GM06990 (cell line): ENCODE results near the gene HYAL3.

Source experiments
- DNase-seq: peaks from one replicate; pipeline ENCODE4 v3.0.0-alpha.2; 2011; ENCODE audit not compliant: insufficient read length; ENCODE audit errors: extremely low read depth
- H3K27me3 ChIP-seq: replicated peaks from 2 replicates; pipeline ENCODE4 v1.6.0; 2011; ENCODE audit warnings: low read length; ENCODE audit not compliant: control insufficient read depth, insufficient read depth
- H3K36me3 ChIP-seq: 2 replicates; pipeline ENCODE4 v1.5.1; 2011; ENCODE audit warnings: low read length; ENCODE audit not compliant: control insufficient read depth, insufficient read depth
- H3K4me3 ChIP-seq: replicated peaks from 2 replicates; pipeline ENCODE4 v1.5.1; 2011; ENCODE audit warnings: low read depth, mild to moderate bottlenecking, control low read depth, low read length
- TF ChIP-seq, protein P1 (sequence below): IDR thresholded peaks from 2 replicates; pipeline ENCODE4 v1.5.1; 2011; ENCODE audit warnings: low read length, control low read depth, mild to moderate bottlenecking, inconsistent platforms; ENCODE audit not compliant: insufficient read depth, poor library complexity, severe bottlenecking

Gene HYAL3

DNA sequence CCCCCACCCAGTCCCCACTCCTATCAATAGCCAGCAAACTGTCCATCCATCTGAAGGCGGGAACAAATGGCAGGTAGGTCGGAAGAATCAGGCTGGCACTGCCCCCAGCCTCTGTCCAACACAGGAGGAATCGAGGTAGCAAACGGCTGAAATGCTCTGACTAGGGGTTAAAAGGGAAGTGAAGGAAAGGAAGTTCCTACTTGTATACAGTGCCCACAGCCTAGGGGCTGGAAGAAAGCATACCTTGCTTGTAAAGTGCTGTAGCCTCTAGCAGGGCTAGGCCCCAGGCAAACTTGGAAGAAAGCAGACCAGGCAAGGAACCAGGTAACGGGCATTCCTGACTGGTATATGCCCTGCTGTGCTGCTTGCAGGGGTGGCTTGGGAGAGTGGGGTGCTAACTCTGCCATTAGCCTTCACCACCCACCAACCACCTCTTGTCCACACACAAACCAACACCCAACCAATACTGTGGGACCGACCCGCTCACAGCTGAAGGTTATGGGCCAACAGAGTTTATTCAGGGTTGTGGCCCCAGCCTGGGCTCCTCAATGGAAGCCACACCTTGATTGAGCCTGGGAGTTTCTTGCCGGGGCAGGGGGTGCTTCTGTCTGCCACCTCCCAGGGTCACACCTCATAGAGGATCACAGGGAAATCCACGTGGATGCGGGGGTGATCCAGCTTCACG is 26.4 kb upstream of the HYAL3 start:
- H3K27me3 ChIP-seq, result no peaks in the 10 kb centered on the region
- H3K36me3 ChIP-seq, result peaks cover 11% of the 10 kb centered on the region
- H3K4me3 ChIP-seq, result no peak overlapping the region
- DNase-seq, result no peak
- TF ChIP-seq, protein P1, sequence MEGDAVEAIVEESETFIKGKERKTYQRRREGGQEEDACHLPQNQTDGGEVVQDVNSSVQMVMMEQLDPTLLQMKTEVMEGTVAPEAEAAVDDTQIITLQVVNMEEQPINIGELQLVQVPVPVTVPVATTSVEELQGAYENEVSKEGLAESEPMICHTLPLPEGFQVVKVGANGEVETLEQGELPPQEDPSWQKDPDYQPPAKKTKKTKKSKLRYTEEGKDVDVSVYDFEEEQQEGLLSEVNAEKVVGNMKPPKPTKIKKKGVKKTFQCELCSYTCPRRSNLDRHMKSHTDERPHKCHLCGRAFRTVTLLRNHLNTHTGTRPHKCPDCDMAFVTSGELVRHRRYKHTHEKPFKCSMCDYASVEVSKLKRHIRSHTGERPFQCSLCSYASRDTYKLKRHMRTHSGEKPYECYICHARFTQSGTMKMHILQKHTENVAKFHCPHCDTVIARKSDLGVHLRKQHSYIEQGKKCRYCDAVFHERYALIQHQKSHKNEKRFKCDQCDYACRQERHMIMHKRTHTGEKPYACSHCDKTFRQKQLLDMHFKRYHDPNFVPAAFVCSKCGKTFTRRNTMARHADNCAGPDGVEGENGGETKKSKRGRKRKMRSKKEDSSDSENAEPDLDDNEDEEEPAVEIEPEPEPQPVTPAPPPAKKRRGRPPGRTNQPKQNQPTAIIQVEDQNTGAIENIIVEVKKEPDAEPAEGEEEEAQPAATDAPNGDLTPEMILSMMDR, result no peak

DNA sequence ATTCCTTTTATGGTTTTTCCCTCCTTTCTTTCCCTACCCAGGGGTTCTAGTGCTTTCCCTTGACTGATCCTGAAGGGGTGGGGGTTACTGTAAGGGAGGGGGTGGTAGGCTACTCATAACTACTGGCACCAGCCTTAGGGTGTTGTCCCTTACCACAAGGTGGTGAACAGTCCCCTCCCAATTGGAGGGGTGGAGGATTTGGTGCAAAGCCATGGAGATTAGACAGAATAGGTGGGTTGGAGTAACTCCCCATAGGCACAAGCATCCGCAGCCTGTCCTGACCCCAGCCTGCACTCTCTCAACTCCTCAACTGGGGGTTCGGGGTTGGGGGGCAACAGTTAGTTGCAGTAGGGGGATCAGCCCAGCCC is 25.9 kb upstream of the HYAL3 start:
- Histone ChIP-seq H3K36me3 (peaks cover 6% of the 10 kb centered on the region), H3K4me3 (no peak overlapping the region), H3K27me3 (no peaks in the 10 kb centered on the region)
- no peak for DNase-seq
- TF ChIP-seq, protein P1, result no peak

DNA sequence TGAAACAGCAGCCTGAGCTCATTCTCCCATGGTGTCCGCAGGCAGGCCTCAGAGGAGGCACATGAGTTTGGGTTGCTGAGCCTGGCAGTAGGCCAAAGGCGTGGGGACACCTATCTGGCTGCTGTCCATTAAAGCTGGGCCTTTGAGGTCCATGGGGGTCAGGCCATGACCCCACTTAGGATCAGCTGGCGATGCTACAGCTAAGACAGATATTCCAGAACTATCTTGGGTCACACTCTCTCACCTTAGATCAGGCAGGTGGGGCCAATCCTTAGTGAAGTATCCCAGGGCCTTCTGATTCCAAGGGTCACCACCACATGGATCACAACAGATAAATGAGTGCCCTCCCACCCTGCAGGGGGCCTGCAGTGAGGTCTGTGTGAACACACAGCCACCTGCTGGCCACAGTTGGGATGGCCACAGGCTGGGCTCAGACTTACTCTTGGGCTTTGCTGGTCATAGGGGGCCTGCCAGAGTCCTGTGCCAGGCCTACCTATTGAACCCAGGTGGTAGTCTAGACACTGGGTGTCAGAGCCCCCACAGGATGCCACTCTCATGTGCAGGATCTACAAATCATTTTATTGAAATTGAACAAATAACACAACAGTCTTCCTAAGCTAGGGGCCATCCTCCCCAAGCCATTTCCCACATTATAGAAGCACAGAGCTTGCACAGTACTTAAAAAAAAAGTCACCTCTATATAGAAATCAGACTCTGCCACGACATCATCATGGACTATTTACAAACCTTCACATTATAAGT is 25.3 kb upstream of the HYAL3 start:
- H3K27me3 ChIP-seq, result no peaks in the 10 kb centered on the region
- TF ChIP-seq, protein P1, result peak; percentile 80
- H3K36me3 ChIP-seq, result peaks cover 4% of the 10 kb centered on the region
- DNase-seq, result no peak
- H3K4me3 ChIP-seq, result no peak overlapping the region

DNA sequence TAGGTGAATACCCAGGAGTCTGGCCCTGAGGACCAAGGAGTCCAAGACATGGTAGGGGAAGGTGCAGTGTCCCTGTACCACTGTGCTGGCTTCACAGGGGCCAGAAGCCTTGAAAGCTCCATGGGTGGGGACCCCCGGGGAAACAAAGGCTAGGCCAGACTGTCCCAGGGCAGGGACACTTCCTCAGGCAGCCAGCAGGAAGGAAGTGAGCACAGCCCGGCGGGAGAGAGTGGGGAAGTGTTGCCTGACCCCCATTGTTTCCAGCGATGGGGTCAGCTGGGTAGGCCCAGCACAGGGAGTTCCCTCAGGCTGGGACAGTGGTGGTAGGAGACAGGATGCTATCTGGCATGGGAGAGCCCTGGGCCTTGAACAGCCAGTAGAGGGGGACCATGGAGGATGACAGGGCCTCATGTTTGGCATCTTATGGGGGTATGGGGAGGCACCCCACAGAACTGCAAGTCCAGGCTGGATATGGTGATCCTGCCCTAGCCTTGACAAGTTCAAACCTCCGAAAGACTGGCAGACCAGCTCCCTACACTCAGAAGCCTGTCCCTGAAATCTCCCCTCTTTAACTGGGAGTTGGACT is 24.5 kb upstream of the HYAL3 start:
- H3K4me3 ChIP-seq, result no peak overlapping the region

DNA sequence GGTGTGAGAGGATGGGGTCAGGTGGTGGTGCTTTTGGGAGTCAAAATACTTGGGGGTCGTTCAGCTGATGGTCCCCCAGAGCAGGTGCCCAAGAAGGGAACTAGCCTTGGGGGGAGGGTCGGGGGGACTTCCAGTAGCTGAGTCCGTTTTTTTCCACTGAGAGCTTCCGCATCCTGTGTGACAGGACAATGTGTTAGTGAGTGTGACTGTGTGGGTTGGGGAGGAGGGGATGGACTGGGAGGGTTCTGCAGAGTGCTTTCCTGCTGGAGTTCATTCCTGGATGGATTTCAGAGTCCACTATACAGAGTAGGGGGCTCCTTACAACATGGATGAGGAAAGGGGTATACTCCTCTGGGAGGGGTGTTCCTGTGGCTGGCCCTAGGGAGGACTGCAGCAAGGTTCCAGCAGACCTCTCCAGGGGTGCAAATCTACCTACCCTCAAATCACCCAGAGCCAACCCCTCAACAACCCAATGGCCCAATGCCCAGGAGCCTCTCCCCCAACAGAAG is 23.9 kb upstream of the HYAL3 start:
- Histone ChIP-seq H3K27me3 (no peaks in the 10 kb centered on the region), H3K4me3 (no peak overlapping the region), H3K36me3 (peaks cover 7% of the 10 kb centered on the region)
- TF ChIP-seq, protein P1, result no peak
- no peak for DNase-seq

More for the DNA sequence above, 24.5 kb upstream of the HYAL3 start:
- Histone ChIP-seq H3K27me3 (no peaks in the 10 kb centered on the region), H3K36me3 (peaks cover 4% of the 10 kb centered on the region)
- TF ChIP-seq, protein P1, result no peak
- DNase-seq, result no peak
